Psoas muscle (tissue), 8 donors: ENCODE data around the gene ARL2BP. TPM values are rescaled to one million over a fixed set of nuclear protein-coding genes. Genes with fewer than 3 reads are reported as not detected.

ENCODE experiments used
- ATAC-seq, 4 donors: fragments of 200-7000 bp; cut with Tn5 transposase; one replicate each; pipeline ENCODE4 v1.9.1; 2020; ENCODE audit warnings: moderate library complexity in 3 of 4, mild to moderate bottlenecking in 2 of 4
- DNase-seq, 2 donors: peaks; one replicate each; pipeline ENCODE4 v3.0.0-alpha.2; 2020
- H3K27ac ChIP-seq: fragments of 200-600 bp; one replicate; pipeline ENCODE4 v1.8.0; 2022
- H3K27me3 ChIP-seq, 3 donors: fragments of 200-600 bp in 1 of 3; one replicate each; pipeline versions ENCODE4 v1.6.1 to v1.8.0; 2013 to 2022; ENCODE audit warnings: low read length in 2 of 3, mild to moderate bottlenecking in 2 of 3, moderate library complexity in 1 of 3; ENCODE audit not compliant: insufficient read depth in 3 of 3
- H3K36me3 ChIP-seq, 2 donors: fragments of 200-600 bp in 1 of 2; one replicate each; pipeline versions ENCODE4 v1.6.1 to v1.8.0; 2013 to 2022; ENCODE audit warnings: low read depth in 1 of 2, mild to moderate bottlenecking in 1 of 2, moderate library complexity in 1 of 2; ENCODE audit not compliant: insufficient read depth in 1 of 2
- H3K4me1 ChIP-seq: fragments of 200-600 bp; one replicate; pipeline ENCODE4 v1.8.0; 2022
- H3K4me3 ChIP-seq: fragments of 200-600 bp; one replicate; pipeline ENCODE4 v1.8.0; 2022; ENCODE audit warnings: mild to moderate bottlenecking
- H3K9me3 ChIP-seq: fragments of 200-600 bp; one replicate; pipeline ENCODE4 v1.8.0; 2022
- WGBS, 3 donors: extraction: QIAGEN DNeasy Blood & Tissue Kit; methylation state at CpG; one replicate each; pipeline versions ENCODE4 v1.1.6 to v1.1.7; 2013; 5-methylcytosine and 5-hydroxymethylcytosine counted together
- intact Hi-C, 2 donors: fragments of 100-400 bp; cut with DNase I; formaldehyde crosslinking; loops; one replicate each; pipeline versions ENCODE4 v1.11.0 to v1.14.2; 2022
- polyA plus RNA-seq, 3 donors: library from polyadenylated mRNA; stranded (reverse); fragments of 200-250 nt; gene quantifications; one replicate each; pipeline ENCODE4 v1.2.3, GENCODE V29; 2013
- total RNA-seq, 4 donors: library from RNA; stranded (reverse); fragmentation: NEBNext Ultra II Directional in 2 of 4; extraction: Animal tissue kit (Norgen Biotek cat#: 25700) in 2 of 4; gene quantifications; one replicate each; pipeline versions ENCODE4 v1.2.1 to v1.2.4, GENCODE V29; 2021 to 2023
- TF ChIP-seq, protein P1 (sequence below): fragments of 200-600 bp; IDR thresholded peaks from one replicate; pipeline ENCODE4 v1.8.0; 2022; ENCODE audit warnings: antibody characterized with exemption
- donor health status: healthy with polysubstance abuse.
- donor health status: DM: no; HTN: no; CAD: no; lungs with moderate emphysema.
- donor health status: Bipolar disorder and iron deficiency.
- donor health status: healthy.
- donor health status: DM: yes; HTN: yes; CAD: no.
- donor health status: DM: no; HTN: no; CAD: no.
- donor health status: DM: no; HTN: no; CAD: no.
- donor health status: DM: yes; HTN: yes; CAD: no.

ARL2BP gene
- total and polyA plus RNA-seq, 7 donors = 25.2 to 88.3 (median 39.9) TPM

GRCh38 chr16:57209780-57210179, 35.3 kb upstream of the ARL2BP start:
- TF ChIP-seq, protein P1, sequence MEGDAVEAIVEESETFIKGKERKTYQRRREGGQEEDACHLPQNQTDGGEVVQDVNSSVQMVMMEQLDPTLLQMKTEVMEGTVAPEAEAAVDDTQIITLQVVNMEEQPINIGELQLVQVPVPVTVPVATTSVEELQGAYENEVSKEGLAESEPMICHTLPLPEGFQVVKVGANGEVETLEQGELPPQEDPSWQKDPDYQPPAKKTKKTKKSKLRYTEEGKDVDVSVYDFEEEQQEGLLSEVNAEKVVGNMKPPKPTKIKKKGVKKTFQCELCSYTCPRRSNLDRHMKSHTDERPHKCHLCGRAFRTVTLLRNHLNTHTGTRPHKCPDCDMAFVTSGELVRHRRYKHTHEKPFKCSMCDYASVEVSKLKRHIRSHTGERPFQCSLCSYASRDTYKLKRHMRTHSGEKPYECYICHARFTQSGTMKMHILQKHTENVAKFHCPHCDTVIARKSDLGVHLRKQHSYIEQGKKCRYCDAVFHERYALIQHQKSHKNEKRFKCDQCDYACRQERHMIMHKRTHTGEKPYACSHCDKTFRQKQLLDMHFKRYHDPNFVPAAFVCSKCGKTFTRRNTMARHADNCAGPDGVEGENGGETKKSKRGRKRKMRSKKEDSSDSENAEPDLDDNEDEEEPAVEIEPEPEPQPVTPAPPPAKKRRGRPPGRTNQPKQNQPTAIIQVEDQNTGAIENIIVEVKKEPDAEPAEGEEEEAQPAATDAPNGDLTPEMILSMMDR = no peak
- DNase-seq = no peak
- no peaks in the 10 kb centered on the region for H3K4me1 ChIP-seq
- ATAC-seq = no peak
- H3K4me3 ChIP-seq = no peak overlapping the region
- intact Hi-C loops = loop anchor here in 1 of 2 donors (10.0 kb wide), 1 partner anchor 55 kb away; no protein-coding TSS in a partner anchor
- no peaks in the 10 kb centered on the region for H3K27me3 ChIP-seq
- WGBS, 3 donors = 98 to 99% (median 98%) methylated on average over 5 of the region's 5 CpGs
- no peak overlapping the region for H3K27ac ChIP-seq
- no peaks in the 10 kb centered on the region for H3K9me3 ChIP-seq
- peaks cover 4 to 96% of the 10 kb centered on the region in 2 donors for H3K36me3 ChIP-seq

DNA sequence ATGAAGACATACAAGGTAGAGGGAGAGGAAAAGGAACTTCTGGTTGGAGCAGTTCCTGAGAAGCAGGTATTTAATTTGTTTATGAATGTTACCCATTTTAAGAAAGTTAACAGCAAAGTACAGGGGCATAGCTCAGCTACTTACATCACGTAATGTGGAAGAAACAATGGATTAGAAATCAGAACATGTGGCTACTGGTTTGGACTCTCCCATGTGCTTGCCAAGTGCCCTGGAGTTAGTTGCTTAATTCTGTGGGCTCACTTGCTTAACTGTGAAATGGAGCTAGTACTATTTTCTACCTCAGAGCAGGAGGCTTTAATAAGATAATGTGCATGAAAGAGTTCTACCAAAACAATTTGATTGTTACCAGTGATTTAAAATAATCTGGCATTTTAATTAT, 31.6 kb upstream of the ARL2BP start:
- Histone ChIP-seq H3K9me3 (peaks cover 21% of the 10 kb centered on the region), H3K4me3 (no peak overlapping the region), H3K27me3 (no peaks in the 10 kb centered on the region), H3K36me3 (peaks cover 24 to 98% of the 10 kb centered on the region in 2 donors), H3K27ac (no peak overlapping the region), H3K4me1 (no peaks in the 10 kb centered on the region)
- WGBS, 3 donors = 68 to 100% (median 85%) methylated on average over 1 of the region's 1 CpG
- TF ChIP-seq, protein P1 = no peak
- ATAC-seq (no peak), DNase-seq (no peak)
- intact Hi-C loops = loop anchor here in 1 of 2 donors (10.0 kb wide), 1 partner anchor 59 kb away; no protein-coding TSS in a partner anchor

DNA sequence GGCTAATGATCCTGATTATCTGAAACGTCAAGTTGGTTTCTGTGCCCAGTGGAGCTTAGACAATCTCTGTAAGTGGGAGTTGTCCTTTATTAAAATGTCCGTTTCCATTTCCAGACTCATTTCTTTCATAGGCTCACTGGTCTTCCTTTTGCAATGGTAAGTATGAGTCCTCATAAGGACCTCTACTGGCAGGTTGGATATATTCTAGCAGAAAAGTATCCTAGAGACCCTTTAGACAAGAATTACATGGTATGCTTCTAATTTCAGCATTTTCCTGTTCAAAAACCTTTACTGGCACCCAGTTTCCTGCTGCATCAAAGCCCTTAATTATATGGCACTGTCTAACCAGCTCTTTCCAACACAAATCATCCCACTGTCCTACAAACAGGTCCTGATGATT, 28.1 kb upstream of the ARL2BP start:
- TF ChIP-seq, protein P1 = no peak
- Histone ChIP-seq H3K27ac (no peak overlapping the region), H3K36me3 (peaks cover 33 to 90% of the 10 kb centered on the region in 2 donors), H3K4me1 (no peaks in the 10 kb centered on the region), H3K4me3 (no peak overlapping the region), H3K9me3 (peaks cover 28% of the 10 kb centered on the region), H3K27me3 (no peaks in the 10 kb centered on the region)
- 81 to 95% (median 88%) methylated on average over 2 of the region's 2 CpGs for WGBS, 3 donors
- intact Hi-C loops = loop anchor here in 1 of 2 donors (10.0 kb wide), 1 partner anchor 62 kb away; no protein-coding TSS in a partner anchor
- ATAC-seq (no peak), DNase-seq (no peak)

DNA sequence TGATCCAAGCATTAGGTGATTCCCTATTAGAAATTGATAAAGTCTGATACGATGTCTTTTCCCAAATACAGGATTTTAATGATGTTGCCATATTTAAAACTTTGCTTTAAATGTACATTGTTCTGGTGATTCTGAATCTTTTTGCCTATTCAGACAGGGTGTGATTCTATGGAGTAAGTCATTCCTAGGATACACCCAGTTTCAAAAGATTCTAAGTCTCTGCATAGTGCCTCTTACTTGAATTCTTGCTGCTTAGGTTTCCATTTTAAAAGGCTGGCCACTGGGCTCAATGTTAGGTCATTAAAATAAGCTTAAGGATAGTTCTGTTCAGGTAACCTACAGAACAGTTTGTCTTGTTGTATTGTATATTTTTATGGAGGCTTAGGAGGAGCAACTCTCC, 22.0 kb upstream of the ARL2BP start:
- WGBS, 3 donors = 96 to 100% (median 98%) methylated on average over 1 of the region's 1 CpG
- ATAC-seq (no peak), DNase-seq (no peak)
- intact Hi-C loops = no loop called here
- Histone ChIP-seq H3K9me3 (peaks cover 7% of the 10 kb centered on the region), H3K36me3 (peaks cover 12 to 90% of the 10 kb centered on the region in 2 donors), H3K27ac (no peak overlapping the region), H3K4me3 (no peak overlapping the region), H3K27me3 (no peaks in the 10 kb centered on the region), H3K4me1 (no peaks in the 10 kb centered on the region)
- TF ChIP-seq, protein P1 = no peak
